CD4-positive, alpha-beta T cell (primary cell): ENCODE results near the gene AKAP12. TPM values are rescaled to one million over a fixed set of nuclear protein-coding genes. Genes with fewer than 3 reads are reported as not detected.
A peak's percentile ranks its signal among the peaks of the same experiment; 100 is the strongest.

ENCODE experiments used
- ATAC-seq: fragments of 200-7000 bp; cut with Tn5 transposase; one replicate; pipeline ENCODE4 v1.10.0; 2022; ENCODE audit warnings: mild to moderate bottlenecking; ENCODE audit not compliant: poor library complexity
- CTCF ChIA-PET: fragments of 350-600 bp; sonication (Branson Sonifier 250); formaldehyde crosslinking; loops from one replicate; lab custom pipeline; 2021; ENCODE audit warnings: antibody characterized with exemption, inconsistent platforms; lab: Charles Lee
- POLR2A ChIA-PET: fragments of 350-600 bp; sonication (Branson Sonifier 250); formaldehyde crosslinking; loops from one replicate; lab custom pipeline; 2021; ENCODE audit warnings: antibody characterized with exemption, inconsistent platforms; lab: Charles Lee
- DNase-seq, 14 experiments: peaks; one replicate each; pipeline ENCODE4 v3.0.0-alpha.2; 2013 to 2020; ENCODE audit warnings: mixed read lengths in 2 of 14
- H3K27ac ChIP-seq, 2 donors: one replicate each; pipeline versions ENCODE4 v1.5.1 to v1.7.0; 2013; ENCODE audit warnings: low read length in 2 of 2, low read depth in 1 of 2, mild to moderate bottlenecking in 1 of 2
- H3K27me3 ChIP-seq, 2 experiments: 1 replicate in 1 of 2; 2 replicates in 1 of 2; pipeline versions ENCODE4 v1.6.1 to v1.7.0; 2013; ENCODE audit warnings: low read length in 2 of 2, control low read depth in 1 of 2, mild to moderate bottlenecking in 1 of 2, moderate library complexity in 1 of 2; ENCODE audit not compliant: insufficient read depth in 2 of 2, control insufficient read depth in 1 of 2
- H3K36me3 ChIP-seq: one replicate; pipeline ENCODE4 v1.6.1; 2013; ENCODE audit warnings: low read length, control low read depth; ENCODE audit not compliant: insufficient read depth
- H3K4me1 ChIP-seq: one replicate; pipeline ENCODE4 v1.6.1; 2013; ENCODE audit warnings: low read length, control low read depth; ENCODE audit not compliant: insufficient read depth
- H3K4me3 ChIP-seq: one replicate; pipeline ENCODE4 v1.5.1; 2013; ENCODE audit warnings: mild to moderate bottlenecking, low read length, moderate library complexity
- H3K9me3 ChIP-seq, 2 experiments: 1 replicate in 1 of 2; 2 replicates in 1 of 2; pipeline versions ENCODE4 v1.6.1 to v1.7.0; 2013; ENCODE audit warnings: low read length in 2 of 2, mild to moderate bottlenecking in 2 of 2, control low read depth in 1 of 2, moderate library complexity in 1 of 2; ENCODE audit not compliant: control insufficient read depth in 1 of 2, insufficient read depth in 1 of 2
- H3K27ac Mint-ChIP-seq: one replicate; pipeline ENCODE4 v1.8.0; 2020; ENCODE audit warnings: mixed read lengths
- H3K27me3 Mint-ChIP-seq: one replicate; pipeline ENCODE4 v1.8.0; 2021; ENCODE audit warnings: mixed read lengths
- H3K36me3 Mint-ChIP-seq: one replicate; pipeline ENCODE4 v1.8.0; 2021; ENCODE audit warnings: low read depth, mixed read lengths
- H3K4me1 Mint-ChIP-seq: one replicate; pipeline ENCODE4 v1.8.0; 2021; ENCODE audit warnings: low read depth, mixed read lengths
- H3K4me3 Mint-ChIP-seq: one replicate; pipeline ENCODE4 v1.8.0; 2020; ENCODE audit warnings: mild to moderate bottlenecking, mixed read lengths
- H3K9me3 Mint-ChIP-seq: one replicate; pipeline ENCODE4 v1.8.0; 2020; ENCODE audit warnings: mixed read lengths
- intact Hi-C, 2 experiments: fragments of 100-400 bp; cut with DNase I in 1 of 2; cut with micrococcal nuclease in 1 of 2; formaldehyde crosslinking; loops; one replicate each; pipeline versions ENCODE4 v1.15.1 to v1.9.0; 2023 to 2025; cut with DNase I, micrococcal nuclease
- total RNA-seq, 174 experiments: library from RNA in 2 of 174; stranded (reverse) in 2 of 174; gene quantifications; one replicate each; pipeline ENCODE4 v1.2.3 and lab custom pipeline; 2021 to 2026
- TF ChIP-seq, protein P1 (sequence below): fragments of 200-600 bp; IDR thresholded peaks from one replicate; pipeline ENCODE4 v1.8.0; 2022; ENCODE audit warnings: antibody characterized with exemption, mild to moderate bottlenecking

AKAP12 gene
- total RNA-seq, 2 experiments from 2014 or later, result 0.03 to 0.05 TPM

DNA sequence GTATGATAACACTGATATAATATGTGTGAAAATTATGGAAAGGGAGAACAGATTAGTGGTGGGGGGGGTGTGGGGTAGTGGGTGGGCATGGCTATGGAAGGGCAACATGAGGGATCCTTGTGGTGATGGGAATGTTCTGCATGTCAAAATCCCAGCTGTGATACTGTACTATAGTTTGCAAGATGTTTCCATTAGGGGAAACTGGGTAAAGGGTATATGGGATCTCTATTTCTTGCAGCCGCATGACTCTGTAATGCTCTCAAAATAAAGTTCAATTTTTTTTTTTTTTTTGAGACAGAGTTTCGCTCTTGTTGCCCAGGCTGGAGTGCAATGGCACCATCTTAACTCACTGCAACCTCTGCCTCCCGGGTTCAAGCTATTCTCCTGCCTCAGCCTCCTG lies 137.3 kb downstream of the AKAP12 start:
- no peaks in the 10 kb centered on the region for H3K9me3 Mint-ChIP-seq
- ChIA-PET CTCF (interaction anchor here (1.3 kb wide), 1 partner anchor 53 kb away, joined by 5 read pairs; no protein-coding TSS in a partner anchor), POLR2A (interaction anchor here (8.6 kb wide), 1 partner anchor 13 kb away, joined by 102 read pairs; the partner anchor contains the start of gene ZBTB2)
- Histone ChIP-seq H3K27ac (no peak overlapping the region), H3K4me3 (no peak overlapping the region), H3K27me3 (no peaks in the 10 kb centered on the region), H3K4me1 (peaks cover 69% of the 10 kb centered on the region), H3K9me3 (no peaks in the 10 kb centered on the region), H3K36me3 (peaks cover 6% of the 10 kb centered on the region)
- intact Hi-C loops, result no loop called here
- H3K27ac Mint-ChIP-seq, result peak overlapping the region; percentile 70
- H3K27me3 Mint-ChIP-seq, result no peaks in the 10 kb centered on the region
- DNase-seq (no peak), ATAC-seq (no peak)
- peaks cover 84% of the 10 kb centered on the region for H3K4me1 Mint-ChIP-seq
- H3K4me3 Mint-ChIP-seq, result peak overlapping the region; percentile 16
- TF ChIP-seq, protein P1, sequence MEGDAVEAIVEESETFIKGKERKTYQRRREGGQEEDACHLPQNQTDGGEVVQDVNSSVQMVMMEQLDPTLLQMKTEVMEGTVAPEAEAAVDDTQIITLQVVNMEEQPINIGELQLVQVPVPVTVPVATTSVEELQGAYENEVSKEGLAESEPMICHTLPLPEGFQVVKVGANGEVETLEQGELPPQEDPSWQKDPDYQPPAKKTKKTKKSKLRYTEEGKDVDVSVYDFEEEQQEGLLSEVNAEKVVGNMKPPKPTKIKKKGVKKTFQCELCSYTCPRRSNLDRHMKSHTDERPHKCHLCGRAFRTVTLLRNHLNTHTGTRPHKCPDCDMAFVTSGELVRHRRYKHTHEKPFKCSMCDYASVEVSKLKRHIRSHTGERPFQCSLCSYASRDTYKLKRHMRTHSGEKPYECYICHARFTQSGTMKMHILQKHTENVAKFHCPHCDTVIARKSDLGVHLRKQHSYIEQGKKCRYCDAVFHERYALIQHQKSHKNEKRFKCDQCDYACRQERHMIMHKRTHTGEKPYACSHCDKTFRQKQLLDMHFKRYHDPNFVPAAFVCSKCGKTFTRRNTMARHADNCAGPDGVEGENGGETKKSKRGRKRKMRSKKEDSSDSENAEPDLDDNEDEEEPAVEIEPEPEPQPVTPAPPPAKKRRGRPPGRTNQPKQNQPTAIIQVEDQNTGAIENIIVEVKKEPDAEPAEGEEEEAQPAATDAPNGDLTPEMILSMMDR, result no peak
- peaks cover 12% of the 10 kb centered on the region for H3K36me3 Mint-ChIP-seq

DNA sequence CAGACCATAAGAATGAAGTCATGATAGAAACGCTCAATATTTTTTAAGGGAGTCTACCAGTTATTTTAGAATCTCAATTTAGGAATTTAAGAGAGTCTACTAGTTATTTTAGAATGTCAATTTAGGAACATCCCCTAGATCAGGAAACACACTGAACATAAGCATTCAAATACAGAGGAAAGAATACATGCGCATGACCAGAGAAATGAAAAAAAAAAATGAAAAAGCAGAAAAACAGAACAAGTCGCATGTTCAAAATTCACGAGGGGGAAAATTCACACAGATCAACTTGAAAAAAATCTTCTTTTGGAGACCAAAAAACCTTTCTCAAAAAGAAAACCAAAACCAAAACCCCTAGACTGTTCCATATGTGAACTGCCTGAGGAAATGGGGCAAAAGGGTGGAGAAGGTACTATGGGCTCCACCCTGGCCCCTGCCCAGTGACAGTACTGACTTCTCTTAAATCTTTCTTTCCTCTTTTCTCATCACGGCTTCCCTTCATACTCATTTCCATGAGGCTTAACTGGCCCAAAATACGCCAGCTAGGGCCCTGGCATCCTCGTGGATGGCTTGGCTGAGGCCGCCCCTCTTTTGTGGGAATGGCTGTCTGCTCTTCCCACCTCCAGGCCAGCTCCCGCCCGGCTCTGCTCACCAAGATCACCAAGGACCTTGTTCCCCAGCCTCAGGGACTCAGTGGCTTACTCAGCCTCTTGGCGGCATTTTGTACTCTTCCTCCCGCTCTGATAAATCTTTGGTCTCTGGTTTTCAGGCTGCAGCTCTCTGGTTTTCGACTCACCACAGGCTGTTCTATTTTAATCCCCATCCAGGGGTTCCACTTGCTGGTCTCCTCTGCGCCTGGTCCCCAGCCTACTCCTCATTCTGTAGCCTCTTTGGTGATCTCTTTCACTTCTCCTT lies 140.4 kb downstream of the AKAP12 start:
- Mint-ChIP-seq H3K9me3 (no peaks in the 10 kb centered on the region), H3K4me1 (peaks cover 71% of the 10 kb centered on the region), H3K36me3 (peaks cover 9% of the 10 kb centered on the region), H3K4me3 (peak overlapping the region; percentile 89), H3K27me3 (no peaks in the 10 kb centered on the region), H3K27ac (peak overlapping the region; percentile 93)
- DNase-seq (peak in 4 of 14 experiments; percentile 32 to 80 (median 61)), ATAC-seq (peak; percentile 83)
- H3K4me1 ChIP-seq, result peaks cover 46% of the 10 kb centered on the region
- CTCF ChIA-PET, result interaction anchor here (1.6 kb wide), 1 partner anchor 8 kb away, joined by 3 read pairs; no protein-coding TSS in a partner anchor
- intact Hi-C loops, result loop anchor here in 1 of 2 experiments (10.0 kb wide), 3 partner anchors 795 to 1835 kb away; partner anchors contain the start of genes FBXO5 and PPIL4
- no peaks in the 10 kb centered on the region for H3K27me3 ChIP-seq
- POLR2A ChIA-PET, result interaction anchor here (5.1 kb wide), 1 partner anchor 10 kb away, joined by 45 read pairs; the partner anchor contains the start of gene ZBTB2
- H3K36me3 ChIP-seq, result peaks cover 11% of the 10 kb centered on the region
- H3K27ac ChIP-seq, result peak overlapping the region; percentile 74 to 85
- TF ChIP-seq, protein P1, result no peak
- H3K4me3 ChIP-seq, result peak overlapping the region; percentile 49
- H3K9me3 ChIP-seq, result no peaks in the 10 kb centered on the region

DNA sequence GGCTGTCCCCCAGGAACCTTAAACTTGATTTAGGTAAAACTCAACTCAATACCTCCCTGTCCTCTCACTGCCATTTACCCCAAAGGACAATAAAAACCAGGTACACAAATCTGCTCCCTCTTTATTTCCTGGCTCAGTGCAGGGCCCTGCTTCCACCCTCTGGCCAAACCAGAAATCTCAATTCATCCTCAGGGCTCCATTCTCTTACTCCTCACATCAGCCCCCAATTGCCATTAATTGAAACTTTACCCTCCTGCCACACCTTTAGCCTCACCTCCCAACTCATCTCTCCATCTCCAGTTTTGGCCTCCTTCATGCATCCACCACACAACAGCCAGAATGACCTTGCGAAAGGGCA lies 141.1 kb downstream of the AKAP12 start:
- ChIA-PET CTCF (no interaction called here), POLR2A (interaction anchor here (5.1 kb wide), 1 partner anchor 10 kb away, joined by 45 read pairs; the partner anchor contains the start of gene ZBTB2)
- Mint-ChIP-seq H3K27ac (peak overlapping the region; percentile 93), H3K4me3 (peak overlapping the region; percentile 89), H3K36me3 (peaks cover 9% of the 10 kb centered on the region), H3K9me3 (no peaks in the 10 kb centered on the region), H3K4me1 (peaks cover 73% of the 10 kb centered on the region), H3K27me3 (no peaks in the 10 kb centered on the region)
- DNase-seq (no peak), ATAC-seq (peak; percentile 27)
- H3K4me3 ChIP-seq, result peak overlapping the region; percentile 49
- TF ChIP-seq, protein P1, result no peak
- H3K36me3 ChIP-seq, result peaks cover 11% of the 10 kb centered on the region
- H3K27me3 ChIP-seq, result no peaks in the 10 kb centered on the region
- intact Hi-C loops, result loop anchor here in 1 of 2 experiments (10.0 kb wide), 3 partner anchors 794 to 1836 kb away; partner anchors contain the start of genes FBXO5 and PPIL4
- peaks cover 41% of the 10 kb centered on the region for H3K4me1 ChIP-seq
- H3K27ac ChIP-seq, result peak overlapping the region; percentile 74 to 85
- H3K9me3 ChIP-seq, result no peaks in the 10 kb centered on the region
